ENCODE data around the gene ASB14.

DNA sequence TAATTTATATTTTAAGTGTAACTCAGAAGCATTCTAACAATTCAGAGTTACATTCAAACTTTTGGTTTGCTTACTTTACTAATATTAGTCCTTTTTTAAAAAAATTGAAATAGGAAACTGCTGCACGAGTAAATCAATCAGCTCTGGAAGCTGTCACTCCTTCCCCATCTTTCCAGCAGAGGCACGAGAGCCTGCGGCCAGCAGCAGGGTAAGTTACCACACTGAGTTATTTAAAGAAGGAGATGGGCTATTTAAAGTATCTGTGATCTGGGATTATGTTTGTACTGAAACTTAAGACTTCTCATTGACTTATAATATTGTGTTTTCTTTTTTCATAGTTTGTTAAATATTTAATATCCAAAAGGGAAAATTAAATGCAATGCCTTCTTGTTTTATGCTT lies 35.6 kb downstream of the ASB14 start:
- TF ChIP-seq, protein P1, sequence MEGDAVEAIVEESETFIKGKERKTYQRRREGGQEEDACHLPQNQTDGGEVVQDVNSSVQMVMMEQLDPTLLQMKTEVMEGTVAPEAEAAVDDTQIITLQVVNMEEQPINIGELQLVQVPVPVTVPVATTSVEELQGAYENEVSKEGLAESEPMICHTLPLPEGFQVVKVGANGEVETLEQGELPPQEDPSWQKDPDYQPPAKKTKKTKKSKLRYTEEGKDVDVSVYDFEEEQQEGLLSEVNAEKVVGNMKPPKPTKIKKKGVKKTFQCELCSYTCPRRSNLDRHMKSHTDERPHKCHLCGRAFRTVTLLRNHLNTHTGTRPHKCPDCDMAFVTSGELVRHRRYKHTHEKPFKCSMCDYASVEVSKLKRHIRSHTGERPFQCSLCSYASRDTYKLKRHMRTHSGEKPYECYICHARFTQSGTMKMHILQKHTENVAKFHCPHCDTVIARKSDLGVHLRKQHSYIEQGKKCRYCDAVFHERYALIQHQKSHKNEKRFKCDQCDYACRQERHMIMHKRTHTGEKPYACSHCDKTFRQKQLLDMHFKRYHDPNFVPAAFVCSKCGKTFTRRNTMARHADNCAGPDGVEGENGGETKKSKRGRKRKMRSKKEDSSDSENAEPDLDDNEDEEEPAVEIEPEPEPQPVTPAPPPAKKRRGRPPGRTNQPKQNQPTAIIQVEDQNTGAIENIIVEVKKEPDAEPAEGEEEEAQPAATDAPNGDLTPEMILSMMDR (IDR thresholded peaks at IDR 0.05): no peak
- no peak for TF ChIP-seq POLR2AphosphoS5 (IDR thresholded peaks at IDR 0.05)

Data from stomach (tissue), 4 donors.